SK-N-SH (cell line): Measurements from ENCODE around the gene AVPI1. TPM values are rescaled to one million over a fixed set of nuclear protein-coding genes. Genes with fewer than 3 reads are reported as not detected.

Experiments used
- CTCF ChIA-PET: fragments of 300-600, 350-600 bp; formaldehyde crosslinking; extraction: SDS; loops from one replicate; lab custom pipeline; 2021; lab: Yijun Ruan, JAX
- POLR2A ChIA-PET: fragments of 350-600 bp; sonication (Branson Sonifier 250); formaldehyde crosslinking; extraction: SDS; loops from one replicate; lab custom pipeline; 2020; ENCODE audit warnings: antibody characterized with exemption, inconsistent platforms; lab: Yijun Ruan, JAX
- DNase-seq: peaks from one replicate; pipeline ENCODE4 v3.0.0; 2012
- H2AFZ ChIP-seq: fragments of 200-600 bp; sonication (generic); 2 replicates; pipeline ENCODE4 v1.8.1; 2016; ENCODE audit warnings: antibody characterized with exemption, mild to moderate bottlenecking, low read depth
- H3F3A ChIP-seq: fragments of 200-600 bp; sonication (generic); replicated peaks from 2 replicates; pipeline ENCODE3; 2016; ENCODE audit warnings: antibody characterized with exemption, mild to moderate bottlenecking; ENCODE audit not compliant: insufficient read depth
- H3K27ac ChIP-seq, 2 experiments: fragments of 200-500 bp in 1 of 2; fragments of 200-600 bp in 1 of 2; sonication (Bioruptor generic) in 1 of 2; sonication (generic), shearing (Covaris generic) in 1 of 2; 2 replicates each; pipeline versions ENCODE4 v1.5.1 to v1.6.1; 2014 to 2016; ENCODE audit warnings: low read depth in 2 of 2, inconsistent platforms in 1 of 2, low read length in 1 of 2, mild to moderate bottlenecking in 1 of 2, mixed read lengths in 1 of 2
- H3K27me3 ChIP-seq: fragments of 200-600 bp; sonication (generic), shearing (Covaris generic); 2 replicates; pipeline ENCODE4 v1.6.1; 2016; ENCODE audit warnings: mixed run types; ENCODE audit not compliant: insufficient read depth
- H3K36me3 ChIP-seq, 2 experiments: fragments of 200-500 bp in 1 of 2; fragments of 200-600 bp in 1 of 2; sonication (Bioruptor generic) in 1 of 2; sonication (generic) in 1 of 2; replicated peaks in 1 of 2; 2 replicates each; pipeline versions ENCODE3 to v1.5.1; 2014 to 2016; ENCODE audit warnings: low read length in 1 of 2, mild to moderate bottlenecking in 1 of 2; ENCODE audit not compliant: insufficient read depth in 2 of 2, control insufficient read depth in 1 of 2
- H3K4me1 ChIP-seq, 2 experiments: fragments of 200-500 bp in 1 of 2; fragments of 200-600 bp in 1 of 2; sonication (Bioruptor generic) in 1 of 2; sonication (generic), shearing (Covaris generic) in 1 of 2; 2 replicates each; pipeline versions ENCODE4 v1.5.1 to v1.6.1; 2014 to 2016; ENCODE audit warnings: low read depth in 1 of 2, low read length in 1 of 2, mixed run types in 1 of 2; ENCODE audit not compliant: insufficient read depth in 2 of 2, control insufficient read depth in 1 of 2
- H3K4me2 ChIP-seq: fragments of 200-600 bp; sonication (generic), shearing (Covaris generic); 2 replicates; pipeline ENCODE4 v1.6.1; 2017; ENCODE audit warnings: mixed run types
- H3K4me3 ChIP-seq, 2 experiments: fragments of 200-500 bp in 1 of 2; fragments of 200-600 bp in 1 of 2; sonication (Bioruptor generic) in 1 of 2; sonication (generic), shearing (Covaris generic) in 1 of 2; 2 replicates each; pipeline versions ENCODE4 v1.5.1 to v1.8.1; 2014 to 2016; ENCODE audit warnings: low read depth in 2 of 2, inconsistent platforms in 1 of 2, low read length in 1 of 2, mild to moderate bottlenecking in 1 of 2, mixed read lengths in 1 of 2, moderate library complexity in 1 of 2
- H3K79me2 ChIP-seq: fragments of 200-600 bp; sonication (generic); 2 replicates; pipeline ENCODE4 v1.8.1; 2017; ENCODE audit warnings: mild to moderate bottlenecking; ENCODE audit not compliant: insufficient read depth
- H3K9ac ChIP-seq: fragments of 200-600 bp; sonication (generic); 2 replicates; pipeline ENCODE4 v1.6.1; 2017; ENCODE audit warnings: mixed run types
- H3K9me2 ChIP-seq: fragments of 200-600 bp; sonication (generic); 2 replicates; pipeline ENCODE4 v1.6.1; 2017; ENCODE audit warnings: mixed run types
- H3K9me3 ChIP-seq: fragments of 200-600 bp; sonication (generic); 2 replicates; pipeline ENCODE4 v1.6.1; 2017; ENCODE audit warnings: mixed run types, mild to moderate bottlenecking, moderate library complexity
- H4K20me1 ChIP-seq: fragments of 200-600 bp; sonication (generic); 2 replicates; pipeline ENCODE4 v1.6.1; 2017; ENCODE audit warnings: mild to moderate bottlenecking, mixed run types; ENCODE audit not compliant: insufficient read depth
- CHD2 ChIP-seq: fragments of 150-350 bp; IDR thresholded peaks from 2 replicates; pipeline ENCODE4 v1.6.1; 2018; ENCODE audit warnings: low read length; ENCODE audit not compliant: partially characterized antibody
- ELF1 ChIP-seq: IDR thresholded peaks from 2 replicates; pipeline ENCODE4 v1.4.0; 2012
- EP300 ChIP-seq, 2 experiments: IDR thresholded peaks; 2 replicates each; pipeline versions ENCODE4 v1.4.0 to v1.6.1; 2012; ENCODE audit warnings: borderline replicate concordance in 1 of 2, low read depth in 1 of 2, low read length in 1 of 2
- FOXM1 ChIP-seq: IDR thresholded peaks from 2 replicates; pipeline ENCODE4 v1.4.0; 2012; ENCODE audit warnings: low read depth, mild to moderate bottlenecking
- GATA2 ChIP-seq: sonication (generic); formaldehyde crosslinking; IDR thresholded peaks from 2 replicates; pipeline ENCODE4 v1.5.0; 2020; ENCODE audit warnings: mild to moderate bottlenecking, missing genetic modification reagents
- IRF3 ChIP-seq: fragments of 150-350 bp; IDR thresholded peaks from 2 replicates; pipeline ENCODE4 v1.6.1; 2016; ENCODE audit warnings: mild to moderate bottlenecking, low read depth, low read length
- MXI1 ChIP-seq: IDR thresholded peaks from 2 replicates; pipeline ENCODE4 v1.6.1; 2012; ENCODE audit warnings: mild to moderate bottlenecking, low read depth, low read length, improper control_type of control experiment
- NFIC ChIP-seq: IDR thresholded peaks from 2 replicates; pipeline ENCODE4 v1.4.0; 2012; ENCODE audit warnings: borderline replicate concordance
- PBX3 ChIP-seq: IDR thresholded peaks from 2 replicates; pipeline ENCODE4; 2012
- POLR2AphosphoS5 ChIP-seq: IDR thresholded peaks from 2 replicates; pipeline ENCODE4 v1.6.1; 2012; ENCODE audit warnings: low read depth, low read length
- RAD21 ChIP-seq: IDR thresholded peaks from 2 replicates; pipeline ENCODE4 v1.6.1; 2012; ENCODE audit warnings: mild to moderate bottlenecking, low read length
- RCOR1 ChIP-seq: fragments of 150-350 bp; IDR thresholded peaks from 2 replicates; pipeline ENCODE4 v1.6.1; 2017; ENCODE audit warnings: antibody characterized with exemption, low read length
- RXRA ChIP-seq: IDR thresholded peaks from 2 replicates; pipeline ENCODE4 v1.4.0; 2012; ENCODE audit warnings: low read depth, mild to moderate bottlenecking, borderline replicate concordance
- TCF12 ChIP-seq: IDR thresholded peaks from 2 replicates; pipeline ENCODE4 v1.4.0; 2012
- USF2 ChIP-seq: fragments of 150-350 bp; IDR thresholded peaks from 2 replicates; pipeline ENCODE4 v1.6.1; 2017; ENCODE audit warnings: antibody characterized with exemption, low read length, low read depth, borderline replicate concordance
- WGBS: methylation state at CpG from one replicate; pipeline ENCODE4 v1.1.6; 2017; ENCODE audit warnings: low lambda C conversion rate; 5-methylcytosine and 5-hydroxymethylcytosine counted together
- polyA plus RNA-seq, 3 experiments: library from polyadenylated mRNA; depleted of rRNA; stranded (reverse); fragments of >200 nt; gene quantifications; 2 replicates each; pipeline ENCODE4 v1.2.3, GENCODE V29; 2012
- TF ChIP-seq, protein P1 (sequence below): IDR thresholded peaks from 2 replicates; pipeline ENCODE4 v1.4.0; 2012; ENCODE audit warnings: low read depth, borderline replicate concordance
- TF ChIP-seq, protein P2 (sequence below): IDR thresholded peaks from 2 replicates; pipeline ENCODE4 v1.4.0; 2012; ENCODE audit warnings: low read depth, borderline replicate concordance
- TF ChIP-seq, protein P3 (sequence below): IDR thresholded peaks from 2 replicates; pipeline ENCODE4 v1.4.0; 2012; ENCODE audit warnings: low read depth

Gene AVPI1
- polyA plus RNA-seq, 1 of the 3 experiments (the other 2 are of a cell fraction), result 6.3 TPM

GRCh38 chr10:97734021-97734420 lies 47.0 kb upstream of the AVPI1 start:
- ChIA-PET POLR2A (no interaction called here), CTCF (interaction anchor here (1.1 to 15.2 kb wide), 5 partner anchors 11 to 319 kb away, joined by 3 to 687 read pairs (median 26); partner anchors contain the start of genes AVPI1 and MARVELD1)
- Histone ChIP-seq H3K4me2 (no peak overlapping the region), H3K9ac (no peak overlapping the region), H3K4me1 (peaks cover 0 to 15% of the 10 kb centered on the region in 2 experiments; a peak in 2 of 4 replicates), H4K20me1 (peaks cover 13% of the 10 kb centered on the region; the same call in 1 of the 2 replicates), H3K27ac (no peak overlapping the region), H3K27me3 (no peaks in the 10 kb centered on the region), H3K4me3 (no peak overlapping the region), H3K79me2 (peaks cover 19% of the 10 kb centered on the region), H3K9me2 (no peaks in the 10 kb centered on the region), H3F3A (no peaks in the 10 kb centered on the region), H3K9me3 (no peaks in the 10 kb centered on the region), H2AFZ (no peak overlapping the region), H3K36me3 (peaks cover 2 to 3% of the 10 kb centered on the region in 2 experiments)
- TF ChIP-seq RXRA, result no peak
- TF ChIP-seq MXI1, result no peak
- TF ChIP-seq TCF12, result no peak
- no peak for TF ChIP-seq NFIC
- no peak for TF ChIP-seq POLR2AphosphoS5
- TF ChIP-seq, protein P1, sequence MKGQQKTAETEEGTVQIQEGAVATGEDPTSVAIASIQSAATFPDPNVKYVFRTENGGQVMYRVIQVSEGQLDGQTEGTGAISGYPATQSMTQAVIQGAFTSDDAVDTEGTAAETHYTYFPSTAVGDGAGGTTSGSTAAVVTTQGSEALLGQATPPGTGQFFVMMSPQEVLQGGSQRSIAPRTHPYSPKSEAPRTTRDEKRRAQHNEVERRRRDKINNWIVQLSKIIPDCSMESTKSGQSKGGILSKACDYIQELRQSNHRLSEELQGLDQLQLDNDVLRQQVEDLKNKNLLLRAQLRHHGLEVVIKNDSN, result no peak
- no peak for TF ChIP-seq EP300 (IDR thresholded peaks at IDR 0.05; ENCODE audit: borderline replicate concordance in 1 of 2, low read depth in 1 of 2, low read length in 1 of 2)
- TF ChIP-seq FOXM1, result no peak
- TF ChIP-seq, protein P2, sequence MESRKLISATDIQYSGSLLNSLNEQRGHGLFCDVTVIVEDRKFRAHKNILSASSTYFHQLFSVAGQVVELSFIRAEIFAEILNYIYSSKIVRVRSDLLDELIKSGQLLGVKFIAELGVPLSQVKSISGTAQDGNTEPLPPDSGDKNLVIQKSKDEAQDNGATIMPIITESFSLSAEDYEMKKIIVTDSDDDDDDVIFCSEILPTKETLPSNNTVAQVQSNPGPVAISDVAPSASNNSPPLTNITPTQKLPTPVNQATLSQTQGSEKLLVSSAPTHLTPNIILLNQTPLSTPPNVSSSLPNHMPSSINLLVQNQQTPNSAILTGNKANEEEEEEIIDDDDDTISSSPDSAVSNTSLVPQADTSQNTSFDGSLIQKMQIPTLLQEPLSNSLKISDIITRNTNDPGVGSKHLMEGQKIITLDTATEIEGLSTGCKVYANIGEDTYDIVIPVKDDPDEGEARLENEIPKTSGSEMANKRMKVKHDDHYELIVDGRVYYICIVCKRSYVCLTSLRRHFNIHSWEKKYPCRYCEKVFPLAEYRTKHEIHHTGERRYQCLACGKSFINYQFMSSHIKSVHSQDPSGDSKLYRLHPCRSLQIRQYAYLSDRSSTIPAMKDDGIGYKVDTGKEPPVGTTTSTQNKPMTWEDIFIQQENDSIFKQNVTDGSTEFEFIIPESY, result no peak
- no peak for TF ChIP-seq CHD2
- no peak for TF ChIP-seq GATA2 (CRISPR knock-in tag)
- TF ChIP-seq RCOR1, result no peak
- TF ChIP-seq ELF1, result no peak
- no peak for TF ChIP-seq USF2
- no peak for TF ChIP-seq PBX3
- TF ChIP-seq, protein P3, sequence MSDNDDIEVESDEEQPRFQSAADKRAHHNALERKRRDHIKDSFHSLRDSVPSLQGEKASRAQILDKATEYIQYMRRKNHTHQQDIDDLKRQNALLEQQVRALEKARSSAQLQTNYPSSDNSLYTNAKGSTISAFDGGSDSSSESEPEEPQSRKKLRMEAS, result no peak
- no peak for TF ChIP-seq IRF3
- no peak for TF ChIP-seq RAD21
- WGBS, result 81% methylated on average over 6 of the region's 6 CpGs
- no peak for DNase-seq
